ENCODE data around the gene AACS.

- TF ChIP-seq POLR2AphosphoS5 (IDR thresholded peaks at IDR 0.05) (no peak), TAF1 (IDR thresholded peaks at IDR 0.05; ENCODE audit: low read depth) (no peak), CTCF (IDR thresholded peaks at IDR 0.05; ENCODE audit: poor library complexity, severe bottlenecking) (no peak), REST (IDR thresholded peaks at IDR 0.05; ENCODE audit: borderline replicate concordance) (no peak), EP300 (conservative IDR thresholded peaks at IDR 0.05; ENCODE audit: poor library complexity, severe bottlenecking) (no peak), SMC3 (conservative IDR thresholded peaks at IDR 0.05; ENCODE audit: poor library complexity) (no peak), EZH2 (IDR thresholded peaks at IDR 0.05; ENCODE audit: borderline replicate concordance, insufficient read depth, low read length, poor library complexity, severe bottlenecking) (no peak), RAD21 (conservative IDR thresholded peaks at IDR 0.05) (no peak), MXI1 (conservative IDR thresholded peaks at IDR 0.05; ENCODE audit: poor library complexity, severe bottlenecking) (no peak)
Measured at GRCh38 chr12:125096894-125097293, 31.7 kb downstream of the AACS start.
